HG03469 (cell line): ENCODE results near the gene KCNN3.

Experiments
- ATAC-seq: cut with Tn5 transposase; IDR thresholded peaks from one replicate; pipeline ENCODE4 v1.9.1; 2021; ENCODE audit warnings: mild to moderate bottlenecking, moderate library complexity, moderate number of reproducible peaks; ENCODE audit not compliant: unreplicated experiment

KCNN3 gene

GRCh38 chr1:154880671-154881070 is 10.6 kb upstream of the KCNN3 start:
- no peak for ATAC-seq

GRCh38 chr1:154879038-154879421 is 8.9 kb upstream of the KCNN3 start:
- ATAC-seq = no peak

- ATAC-seq = no peak
Observed at GRCh38 chr1:154878371-154879037, 8.4 kb upstream of the KCNN3 start.

GRCh38 chr1:154877370-154877974 is 7.4 kb upstream of the KCNN3 start:
- ATAC-seq = no peak

- no peak for ATAC-seq
Observed at GRCh38 chr1:154876842-154877369, 6.8 kb upstream of the KCNN3 start.

- ATAC-seq = no peak
Observed at GRCh38 chr1:154874465-154874864, 4.4 kb upstream of the KCNN3 start.

GRCh38 chr1:154873321-154873950 is 3.4 kb upstream of the KCNN3 start:
- no peak for ATAC-seq

GRCh38 chr1:154871374-154871773 is 1.3 kb upstream of the KCNN3 start:
- no peak for ATAC-seq

GRCh38 chr1:154870734-154871133 is 653 bp upstream of the KCNN3 start:
- no peak for ATAC-seq

GRCh38 chr1:154869351-154870114 is 548 bp downstream of the KCNN3 start:
- no peak for ATAC-seq

GRCh38 chr1:154867841-154868605 is 2.1 kb downstream of the KCNN3 start:
- ATAC-seq = no peak

- ATAC-seq = no peak
Observed at GRCh38 chr1:154867064-154867825, 2.8 kb downstream of the KCNN3 start.

- ATAC-seq = no peak
Observed at GRCh38 chr1:154866257-154867063, 3.6 kb downstream of the KCNN3 start.

- ATAC-seq = no peak
Observed at GRCh38 chr1:154865442-154866256, 4.4 kb downstream of the KCNN3 start.

GRCh38 chr1:154864189-154864975 is 5.7 kb downstream of the KCNN3 start:
- no peak for ATAC-seq

- no peak for ATAC-seq
Observed at GRCh38 chr1:154863315-154864174, 6.5 kb downstream of the KCNN3 start.
